RPMI8226 (cell line): ENCODE data around the gene NARF.
"Not testable (repeated sequence)": the region's sequence is repeated elsewhere in the genome, so short reads cannot be mapped to it uniquely, and the experiment has no call there.

Experiments used
- DNase-seq: peaks from one replicate; pipeline ENCODE4 v3.0.0-alpha.2; 2015

NARF gene

GRCh38 chr17:82505296-82505695 is 46.8 kb downstream of the NARF start:
- DNase-seq: no peak

GRCh38 chr17:82506402-82506801 is 47.9 kb downstream of the NARF start:
- peak; percentile 80 for DNase-seq

DNA sequence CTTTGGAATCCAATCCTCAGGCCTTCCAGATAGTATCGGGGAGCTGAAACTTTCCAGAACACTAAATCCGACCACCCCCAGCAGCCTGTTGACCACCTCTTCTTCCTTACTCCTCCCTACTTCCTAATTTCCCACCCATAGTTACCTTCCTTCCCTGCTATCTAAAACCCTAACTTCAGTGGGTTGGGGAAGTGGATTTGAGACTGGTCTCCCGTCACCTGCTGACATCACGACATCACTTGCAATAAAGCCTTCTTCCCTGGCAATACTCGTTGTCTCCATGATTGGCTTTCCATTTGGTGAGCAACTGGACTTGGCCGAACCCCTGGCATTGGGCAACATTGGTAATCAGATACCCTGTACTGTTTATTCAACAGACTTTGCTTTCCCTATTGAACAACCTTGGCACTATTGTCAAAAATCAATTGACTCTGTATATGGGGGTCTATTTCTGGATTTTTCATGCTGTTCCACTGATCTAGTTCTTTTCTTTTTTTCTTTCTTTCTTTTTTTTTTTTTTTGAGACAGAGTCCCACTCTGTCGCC is 49.2 kb downstream of the NARF start:
- DNase-seq: no peak

DNA sequence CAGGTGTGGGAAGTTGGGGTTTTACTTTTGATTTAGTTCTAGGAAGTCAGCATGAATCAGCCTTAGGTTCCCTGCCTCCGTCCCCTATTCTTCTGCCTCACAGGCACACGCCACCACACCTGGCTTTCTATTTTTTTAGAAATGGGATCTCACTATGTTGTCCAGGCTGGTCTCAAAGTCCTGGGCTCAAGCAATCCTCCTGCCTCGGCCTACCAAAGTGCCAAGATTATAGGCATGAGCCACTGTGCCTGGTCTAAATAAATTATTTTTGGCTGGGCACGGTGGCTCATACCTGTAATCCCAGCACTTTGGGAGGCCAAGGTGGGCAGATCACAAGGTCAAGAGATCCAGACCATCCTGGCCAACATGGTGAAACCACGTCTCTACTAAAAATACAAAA is 53.1 kb downstream of the NARF start:
- DNase-seq: not testable (repeated sequence)

DNA sequence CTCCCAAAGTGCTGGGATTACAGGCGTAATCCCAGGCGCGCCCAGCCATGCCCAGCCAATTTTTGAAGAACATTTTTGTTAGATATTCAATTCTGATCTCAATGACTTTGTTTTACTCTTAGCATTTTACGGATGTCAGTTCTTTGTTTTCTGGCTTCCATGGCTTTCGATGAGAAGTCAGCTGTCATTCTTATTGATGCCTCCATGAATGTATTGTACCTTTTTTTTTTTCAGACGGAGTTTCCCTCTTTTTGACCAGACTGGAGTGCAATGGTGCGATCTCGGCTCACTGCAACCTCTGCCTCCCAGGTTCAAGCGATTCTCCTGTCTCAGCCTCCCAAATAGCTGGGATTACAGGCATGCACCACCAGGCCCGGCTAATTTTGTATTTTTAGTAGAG is 55.3 kb downstream of the NARF start:
- DNase-seq: not testable (repeated sequence)

DNA sequence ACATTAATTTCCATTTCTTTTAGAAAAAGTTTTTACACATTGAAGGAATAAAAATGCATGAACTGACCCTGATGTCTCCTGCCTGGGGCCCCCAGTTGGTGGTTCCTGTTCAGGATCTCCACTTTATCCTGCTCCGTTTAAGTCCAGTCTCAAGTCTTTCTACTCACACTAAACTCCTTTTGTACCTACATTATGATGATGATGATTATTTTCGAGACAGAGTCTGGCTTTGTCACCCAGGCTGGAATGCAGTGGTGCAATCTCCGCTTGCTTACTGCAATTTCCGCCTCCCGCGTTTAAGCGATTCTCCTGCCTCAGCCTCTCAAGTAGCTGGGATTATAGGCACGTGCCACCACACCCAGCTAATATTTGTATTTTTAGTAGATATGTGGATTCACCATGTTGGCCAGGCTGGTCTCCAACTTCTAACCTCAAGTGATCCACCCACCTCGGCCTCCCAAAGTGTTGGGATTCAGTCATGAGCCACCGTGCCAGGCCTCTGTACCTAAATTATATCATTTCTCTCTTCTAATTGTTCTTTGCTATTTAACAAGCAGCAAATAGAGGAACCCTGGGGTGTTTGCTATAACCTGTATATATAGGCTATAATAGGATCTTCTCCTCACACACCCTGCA is 58.8 kb downstream of the NARF start:
- DNase-seq: no peak

GRCh38 chr17:82518826-82519810 is 60.6 kb downstream of the NARF start, which contains the start of gene FOXK2:
Gene FOXK2, plus strand, starts transcription at chr17:82519732. Its CDS starts 157 bp downstream, at chr17:82519889.
- DNase-seq: peak; percentile 97

GRCh38 chr17:82519971-82520903 is 61.7 kb downstream of the NARF start:
- peak; percentile 50 for DNase-seq

DNA sequence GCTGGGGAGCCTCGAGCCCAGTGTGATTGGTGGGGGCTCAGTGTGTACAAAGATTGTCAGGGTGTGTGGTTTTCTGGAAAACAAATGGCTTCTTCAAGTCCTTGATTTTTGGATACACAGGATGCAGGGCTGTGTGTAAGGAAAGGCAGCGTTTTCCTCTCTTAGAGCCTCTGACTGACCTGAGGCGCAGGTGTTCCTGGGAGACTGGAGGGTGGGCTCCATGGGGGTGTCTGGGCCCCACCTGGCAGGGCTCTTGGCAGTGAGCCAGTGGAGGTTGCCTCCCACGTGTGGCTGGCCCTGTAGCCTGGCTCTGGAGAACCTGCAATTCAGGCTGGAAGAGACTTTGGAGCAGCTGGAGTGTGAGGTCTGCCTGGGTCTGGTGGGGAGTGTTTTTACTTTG is 66.0 kb downstream of the NARF start:
- no peak for DNase-seq

DNA sequence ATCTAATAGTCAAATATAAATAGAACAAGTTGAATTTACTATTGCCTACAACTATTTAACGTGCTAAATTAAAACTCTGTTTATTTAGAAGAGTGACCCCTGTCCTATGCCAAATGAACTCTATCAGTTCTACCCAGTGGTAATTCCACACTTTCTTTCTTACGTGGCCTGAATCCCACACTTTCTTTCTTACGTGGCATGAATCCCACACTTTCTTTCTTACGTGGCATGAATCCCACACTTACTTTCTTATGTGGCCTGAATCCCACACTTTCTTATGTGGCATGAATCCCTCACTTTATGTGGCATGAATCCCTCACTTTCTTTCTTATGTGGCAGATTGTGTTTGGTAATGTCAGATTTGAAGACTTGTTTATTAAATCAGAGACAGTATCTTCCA is 67.2 kb downstream of the NARF start:
- DNase-seq: no peak

DNA sequence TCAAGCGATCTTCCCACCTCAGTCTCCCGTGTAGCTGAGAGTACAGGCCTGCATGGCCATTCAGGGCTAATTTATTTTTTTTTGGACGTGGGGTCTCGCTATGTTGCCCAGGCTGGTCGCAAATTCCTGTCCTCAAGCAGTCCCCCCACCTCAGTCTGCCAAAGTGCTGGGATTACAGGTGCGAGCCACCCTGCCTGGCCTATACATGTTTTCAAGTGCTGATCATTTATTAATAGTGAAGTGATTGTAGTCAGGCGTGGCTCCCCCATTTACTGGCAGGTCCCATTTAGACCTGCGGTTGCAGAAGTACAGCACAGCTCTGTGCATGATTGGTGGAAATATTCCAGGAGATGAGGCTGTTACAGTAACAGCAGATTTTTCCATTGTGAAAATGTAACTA is 69.4 kb downstream of the NARF start:
- DNase-seq: no peak

DNA sequence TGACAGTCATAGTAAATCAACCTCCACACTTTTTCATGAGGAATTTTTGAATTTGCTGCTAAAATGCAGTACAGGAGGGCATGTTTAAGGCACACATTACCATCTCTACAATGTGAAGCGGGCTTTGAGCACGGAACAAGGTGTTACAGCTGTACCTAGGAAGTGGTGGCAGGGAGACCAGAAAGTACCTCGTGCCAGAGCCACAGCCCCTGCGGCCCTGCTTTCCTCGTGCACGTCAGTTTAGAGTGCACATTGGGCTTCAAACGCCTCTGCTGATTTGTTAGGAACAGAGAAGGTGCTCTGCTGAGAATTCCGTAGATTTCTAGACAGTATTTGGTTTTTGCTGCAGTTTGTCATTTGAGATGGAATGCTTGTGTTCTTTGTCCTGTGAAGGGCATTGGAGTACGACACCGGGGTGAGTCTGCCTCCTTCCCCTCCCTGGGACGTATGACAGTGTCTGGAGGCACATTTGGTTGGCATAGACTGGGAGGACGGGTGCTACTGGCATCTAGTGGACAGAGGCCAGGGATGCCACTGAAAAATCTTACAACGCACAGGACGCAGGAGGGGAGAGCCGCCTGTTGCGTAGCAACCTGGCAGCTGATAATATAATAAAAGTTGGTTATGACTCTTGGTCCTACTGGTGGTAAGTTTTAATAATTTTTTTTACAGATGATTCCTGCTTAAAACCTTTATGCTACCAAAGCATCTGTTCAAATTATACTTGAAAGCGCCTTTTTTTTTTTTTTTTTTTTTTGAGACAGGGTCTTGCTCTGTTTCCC is 70.1 kb downstream of the NARF start:
- DNase-seq: no peak

GRCh38 chr17:82529914-82530300 is 71.4 kb downstream of the NARF start:
- no peak for DNase-seq

GRCh38 chr17:82531431-82531881 is 72.9 kb downstream of the NARF start:
- no peak for DNase-seq

GRCh38 chr17:82534401-82534812 is 75.9 kb downstream of the NARF start:
- DNase-seq: no peak

GRCh38 chr17:82536512-82537201 is 78.1 kb downstream of the NARF start:
- DNase-seq: no peak

DNA sequence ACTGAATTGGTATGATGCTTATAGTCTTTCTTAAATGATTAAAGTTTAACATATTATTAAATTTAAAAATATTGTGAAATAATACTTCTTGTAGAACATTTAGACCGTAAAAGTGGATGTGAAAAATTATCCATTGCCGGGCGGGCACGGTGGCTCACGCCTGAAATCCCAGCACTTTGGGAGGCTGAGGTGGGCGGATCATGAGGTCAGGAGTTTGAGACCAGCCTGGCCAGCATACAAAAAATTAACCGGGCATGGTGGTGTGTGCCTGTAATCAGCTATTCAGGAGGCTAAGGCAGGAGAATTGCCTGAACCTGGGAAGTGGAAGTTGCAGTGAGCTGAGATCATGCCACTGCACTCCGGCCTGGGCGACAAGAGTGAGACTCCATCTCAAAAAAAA is 78.7 kb downstream of the NARF start:
- DNase-seq: not testable (repeated sequence)

DNA sequence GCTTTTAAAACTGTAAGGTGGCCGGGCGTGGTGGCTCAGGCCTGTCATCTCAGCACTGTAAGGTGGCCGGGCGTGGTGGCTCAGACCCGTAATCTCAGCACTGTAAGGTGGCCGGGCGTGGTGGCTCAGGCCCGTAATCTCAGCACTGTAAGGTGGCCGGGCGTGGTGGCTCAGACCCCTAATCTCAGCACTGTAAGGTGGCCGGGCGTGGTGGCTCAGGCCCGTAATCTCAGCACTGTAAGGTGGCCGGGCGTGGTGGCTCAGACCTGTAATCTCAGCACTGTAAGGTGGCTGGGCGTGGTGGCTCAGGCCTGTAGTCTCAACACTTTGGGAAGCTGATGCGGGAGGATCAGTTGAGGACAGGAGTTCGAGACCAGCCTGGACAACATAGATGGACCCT is 80.5 kb downstream of the NARF start:
- DNase-seq: not testable (repeated sequence)
